HL-60 (cell line): Measurements from ENCODE around the gene KRT35.

ENCODE experiments used
- DNase-seq, 2 experiments: peaks; one replicate each; pipeline ENCODE4 v3.0.0-alpha.2; 2010 to 2020; ENCODE audit warnings: low read depth in 1 of 2, low spot score in 1 of 2
- H3K27ac ChIP-seq: fragments of 250-450 bp; sonication (Bioruptor Pico); replicated peaks from 2 replicates; pipeline ENCODE4 v1.5.1; 2020; ENCODE audit warnings: mild to moderate bottlenecking, moderate library complexity
- H3K27me3 ChIP-seq: fragments of 250-450 bp; sonication (Bioruptor Pico); 2 replicates; pipeline ENCODE4 v1.5.1; 2021; ENCODE audit warnings: mild to moderate bottlenecking, moderate library complexity; ENCODE audit not compliant: insufficient read depth, poor library complexity, severe bottlenecking
- H3K4me3 ChIP-seq: replicated peaks from 2 replicates; pipeline ENCODE4 v1.5.1; 2011; ENCODE audit warnings: mild to moderate bottlenecking, control low read depth, low read length; ENCODE audit not compliant: insufficient read depth
- GABPA ChIP-seq: IDR thresholded peaks from 2 replicates; pipeline ENCODE4 v1.6.1; 2012; ENCODE audit warnings: low read depth
- POLR2AphosphoS5 ChIP-seq: IDR thresholded peaks from 2 replicates; pipeline ENCODE4 v1.6.1; 2012; ENCODE audit warnings: low read depth
- SPI1 ChIP-seq: IDR thresholded peaks from 2 replicates; pipeline ENCODE4 v1.6.1; 2012; ENCODE audit warnings: low read depth, mild to moderate bottlenecking, borderline replicate concordance
- TF ChIP-seq, protein P1 (sequence below): IDR thresholded peaks from 2 replicates; pipeline ENCODE4 v1.6.1; 2012; ENCODE audit warnings: low read depth; ENCODE audit not compliant: insufficient replicate concordance
- TF ChIP-seq, protein P2 (sequence below): IDR thresholded peaks from one replicate; pipeline ENCODE4 v1.5.1; 2011; ENCODE audit warnings: low read length, control low read depth, inconsistent platforms; ENCODE audit not compliant: insufficient read depth

Gene KRT35

DNA sequence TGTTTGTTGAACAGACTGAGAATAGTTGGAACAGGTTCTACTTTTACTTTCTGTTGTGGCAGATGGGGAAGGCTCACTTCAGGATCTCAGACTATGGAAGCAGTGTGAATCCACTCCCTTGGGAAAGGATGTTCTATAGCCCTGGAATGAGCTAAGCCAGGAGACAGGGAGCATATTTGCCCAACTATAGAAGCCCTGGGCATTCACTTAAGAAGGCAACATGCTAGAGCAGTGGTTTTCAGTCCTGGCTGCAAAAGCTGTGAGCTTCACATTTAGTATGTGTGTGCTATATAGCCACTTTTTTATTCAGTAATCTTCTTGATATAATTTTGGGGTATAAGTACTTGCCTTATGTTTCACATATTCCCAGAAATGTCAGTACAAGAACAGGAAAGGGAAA lies 12.6 kb downstream of the KRT35 start:
- no peak for TF ChIP-seq SPI1
- TF ChIP-seq POLR2AphosphoS5: no peak
- no peak for TF ChIP-seq GABPA
- TF ChIP-seq, protein P1, sequence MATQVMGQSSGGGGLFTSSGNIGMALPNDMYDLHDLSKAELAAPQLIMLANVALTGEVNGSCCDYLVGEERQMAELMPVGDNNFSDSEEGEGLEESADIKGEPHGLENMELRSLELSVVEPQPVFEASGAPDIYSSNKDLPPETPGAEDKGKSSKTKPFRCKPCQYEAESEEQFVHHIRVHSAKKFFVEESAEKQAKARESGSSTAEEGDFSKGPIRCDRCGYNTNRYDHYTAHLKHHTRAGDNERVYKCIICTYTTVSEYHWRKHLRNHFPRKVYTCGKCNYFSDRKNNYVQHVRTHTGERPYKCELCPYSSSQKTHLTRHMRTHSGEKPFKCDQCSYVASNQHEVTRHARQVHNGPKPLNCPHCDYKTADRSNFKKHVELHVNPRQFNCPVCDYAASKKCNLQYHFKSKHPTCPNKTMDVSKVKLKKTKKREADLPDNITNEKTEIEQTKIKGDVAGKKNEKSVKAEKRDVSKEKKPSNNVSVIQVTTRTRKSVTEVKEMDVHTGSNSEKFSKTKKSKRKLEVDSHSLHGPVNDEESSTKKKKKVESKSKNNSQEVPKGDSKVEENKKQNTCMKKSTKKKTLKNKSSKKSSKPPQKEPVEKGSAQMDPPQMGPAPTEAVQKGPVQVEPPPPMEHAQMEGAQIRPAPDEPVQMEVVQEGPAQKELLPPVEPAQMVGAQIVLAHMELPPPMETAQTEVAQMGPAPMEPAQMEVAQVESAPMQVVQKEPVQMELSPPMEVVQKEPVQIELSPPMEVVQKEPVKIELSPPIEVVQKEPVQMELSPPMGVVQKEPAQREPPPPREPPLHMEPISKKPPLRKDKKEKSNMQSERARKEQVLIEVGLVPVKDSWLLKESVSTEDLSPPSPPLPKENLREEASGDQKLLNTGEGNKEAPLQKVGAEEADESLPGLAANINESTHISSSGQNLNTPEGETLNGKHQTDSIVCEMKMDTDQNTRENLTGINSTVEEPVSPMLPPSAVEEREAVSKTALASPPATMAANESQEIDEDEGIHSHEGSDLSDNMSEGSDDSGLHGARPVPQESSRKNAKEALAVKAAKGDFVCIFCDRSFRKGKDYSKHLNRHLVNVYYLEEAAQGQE: no peak
- TF ChIP-seq, protein P2, sequence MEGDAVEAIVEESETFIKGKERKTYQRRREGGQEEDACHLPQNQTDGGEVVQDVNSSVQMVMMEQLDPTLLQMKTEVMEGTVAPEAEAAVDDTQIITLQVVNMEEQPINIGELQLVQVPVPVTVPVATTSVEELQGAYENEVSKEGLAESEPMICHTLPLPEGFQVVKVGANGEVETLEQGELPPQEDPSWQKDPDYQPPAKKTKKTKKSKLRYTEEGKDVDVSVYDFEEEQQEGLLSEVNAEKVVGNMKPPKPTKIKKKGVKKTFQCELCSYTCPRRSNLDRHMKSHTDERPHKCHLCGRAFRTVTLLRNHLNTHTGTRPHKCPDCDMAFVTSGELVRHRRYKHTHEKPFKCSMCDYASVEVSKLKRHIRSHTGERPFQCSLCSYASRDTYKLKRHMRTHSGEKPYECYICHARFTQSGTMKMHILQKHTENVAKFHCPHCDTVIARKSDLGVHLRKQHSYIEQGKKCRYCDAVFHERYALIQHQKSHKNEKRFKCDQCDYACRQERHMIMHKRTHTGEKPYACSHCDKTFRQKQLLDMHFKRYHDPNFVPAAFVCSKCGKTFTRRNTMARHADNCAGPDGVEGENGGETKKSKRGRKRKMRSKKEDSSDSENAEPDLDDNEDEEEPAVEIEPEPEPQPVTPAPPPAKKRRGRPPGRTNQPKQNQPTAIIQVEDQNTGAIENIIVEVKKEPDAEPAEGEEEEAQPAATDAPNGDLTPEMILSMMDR: no peak

DNA sequence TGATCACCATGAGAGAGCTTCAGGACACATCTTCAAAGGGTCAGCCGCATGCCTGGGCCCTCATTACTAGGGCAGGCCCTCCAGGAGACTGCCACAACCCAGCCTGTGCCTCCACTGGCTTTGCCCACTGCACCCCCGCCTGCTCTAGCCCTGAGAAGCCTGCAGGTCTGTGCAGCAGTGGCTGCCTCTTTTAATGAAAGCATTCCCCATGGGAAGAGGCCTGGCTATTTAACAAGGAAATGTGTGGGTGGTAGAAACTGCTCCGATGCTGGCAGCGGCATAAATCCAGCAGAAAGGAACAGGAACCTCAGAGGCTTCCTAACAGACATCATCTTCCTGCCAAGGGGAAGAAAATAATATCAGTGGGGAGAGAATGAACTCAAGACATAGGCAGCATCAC lies 13.4 kb downstream of the KRT35 start:
- Histone ChIP-seq H3K4me3 (no peak overlapping the region), H3K27ac (no peak overlapping the region), H3K27me3 (no peaks in the 10 kb centered on the region)
- DNase-seq: no peak
- TF ChIP-seq POLR2AphosphoS5: no peak
- TF ChIP-seq GABPA: no peak
- TF ChIP-seq, protein P2: no peak
- TF ChIP-seq SPI1: no peak
- TF ChIP-seq, protein P1: no peak

More for the DNA sequence above, 12.6 kb downstream of the KRT35 start:
- DNase-seq: no peak
- Histone ChIP-seq H3K4me3 (no peak overlapping the region), H3K27ac (no peak overlapping the region), H3K27me3 (no peaks in the 10 kb centered on the region)

DNA sequence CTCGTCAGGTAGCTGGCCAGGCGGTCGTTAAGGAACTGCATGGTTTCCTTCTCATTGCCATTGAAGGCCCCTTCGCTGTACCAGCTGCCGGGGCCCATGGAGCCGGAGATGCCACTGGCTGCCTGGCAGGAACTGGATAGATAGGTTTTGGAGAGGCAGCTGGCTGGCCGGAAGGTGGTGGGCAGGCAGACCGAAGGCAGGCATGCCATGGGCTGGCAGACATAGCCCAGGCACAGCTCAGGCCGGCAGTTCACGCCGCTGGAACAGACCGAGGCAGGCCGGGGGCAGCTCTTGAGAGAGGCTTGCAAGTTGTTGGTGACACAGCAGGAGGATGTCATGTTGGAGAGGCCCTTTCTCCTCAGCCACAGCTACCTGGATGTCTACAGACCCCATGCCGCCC lies 14.0 kb downstream of the KRT35 start, which contains the start of gene KRT32:
Gene KRT32, minus strand, starts transcription at position 399 of the 400 bp plus-strand sequence. Its CDS starts 61 bp downstream, at position 338.
- no peak within 1 kb of the TSS for H3K4me3 ChIP-seq
- no peak for TF ChIP-seq GABPA
- H3K27me3 ChIP-seq: no peaks in the 10 kb centered on the region
- H3K27ac ChIP-seq: no peak within 1 kb of the TSS
- no peak for DNase-seq

DNA sequence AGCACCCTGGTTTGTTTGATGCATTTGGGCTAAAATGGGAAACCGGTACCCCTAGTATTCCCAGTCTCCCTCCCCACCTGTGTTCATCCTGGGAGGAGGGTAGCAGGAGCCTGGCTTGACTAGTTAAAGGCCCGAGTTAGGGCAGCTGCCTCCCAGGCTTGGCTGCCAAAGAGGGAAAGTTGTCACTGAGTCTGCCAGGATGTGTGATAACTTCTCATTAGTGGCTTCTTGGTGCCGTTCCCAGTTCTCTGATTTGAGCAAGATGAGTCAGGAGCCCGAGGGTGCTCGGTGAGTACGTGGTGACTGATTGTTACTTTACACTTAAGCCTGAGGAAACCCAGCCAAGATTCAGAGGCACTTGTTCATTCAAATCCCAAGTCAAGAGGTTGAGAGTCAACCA lies 16.3 kb downstream of the KRT35 start:
- Histone ChIP-seq H3K4me3 (no peak overlapping the region), H3K27ac (no peak overlapping the region), H3K27me3 (no peaks in the 10 kb centered on the region)
- TF ChIP-seq GABPA (no peak), SPI1 (no peak), POLR2AphosphoS5 (no peak)
- TF ChIP-seq, protein P2: no peak
- TF ChIP-seq, protein P1: no peak
- DNase-seq: no peak
